ENCODE measurements around the gene FLOT1. TPM values are rescaled to one million over a fixed set of nuclear protein-coding genes. Genes with fewer than 3 reads are reported as not detected.

Gene FLOT1
- total and polyA plus RNA-seq, 2 of the 13 experiments (the other 11 are each of a cell fraction or from before 2014, with no cell fraction given), result 82.3 to 130 TPM

GRCh38 chr6:30763618-30764489 lies 21.4 kb upstream of the FLOT1 start (continued):
- TF ChIP-seq KDM5A (IDR thresholded peaks at IDR 0.05; ENCODE audit: borderline replicate concordance, low read length) (peak; percentile 34; the same call in 1 of the 2 replicates), KMT2B (CRISPR knock-in tag; IDR thresholded peaks at IDR 0.05) (peak; percentile 45; the same call in 1 of the 2 replicates), CREB1 (IDR thresholded peaks at IDR 0.05) (0 out of 2 replicates have a peak, but pooled peaks have one; percentile 1), CREB1 (CRISPR knock-in tag; IDR thresholded peaks at IDR 0.05) (peak; percentile 81), STAT6 (CRISPR knock-in tag; IDR thresholded peaks at IDR 0.05; ENCODE audit: borderline replicate concordance) (peak; percentile 68), RBAK (CRISPR knock-in tag; IDR thresholded peaks at IDR 0.05) (0 out of 2 replicates have a peak, but pooled peaks have one; percentile 47), ZNF710 (CRISPR knock-in tag; IDR thresholded peaks at IDR 0.05; ENCODE audit: borderline replicate concordance) (peak; percentile 97; the same call in 1 of the 2 replicates), PHB2 (IDR thresholded peaks at IDR 0.05; ENCODE audit: partially characterized antibody) (no peak)
